Coronary artery (tissue), 2 donors: ENCODE results near the gene MCU.
"Not testable (repeated sequence)": the region's sequence is repeated elsewhere in the genome, so short reads cannot be mapped to it uniquely, and the experiment has no call there.

Experiments
- DNase-seq: peaks from one replicate; pipeline ENCODE4 v3.0.0-alpha.2; 2017; ENCODE audit warnings: low spot score
- H3K27ac ChIP-seq, 2 donors: fragments of 200-600 bp; sonication (generic); one replicate each; pipeline ENCODE4 v1.5.1; 2016 to 2019
- H3K4me3 ChIP-seq: fragments of 200-600 bp; sonication (generic); 2 replicates; pipeline ENCODE4 v1.5.1; 2016; ENCODE audit warnings: mild to moderate bottlenecking, moderate library complexity
- TF ChIP-seq, protein P1 (sequence below): fragments of 200-600 bp; sonication (generic); IDR thresholded peaks from one replicate; pipeline ENCODE4 v1.5.1; 2019; ENCODE audit warnings: antibody characterized with exemption

Gene MCU

DNA sequence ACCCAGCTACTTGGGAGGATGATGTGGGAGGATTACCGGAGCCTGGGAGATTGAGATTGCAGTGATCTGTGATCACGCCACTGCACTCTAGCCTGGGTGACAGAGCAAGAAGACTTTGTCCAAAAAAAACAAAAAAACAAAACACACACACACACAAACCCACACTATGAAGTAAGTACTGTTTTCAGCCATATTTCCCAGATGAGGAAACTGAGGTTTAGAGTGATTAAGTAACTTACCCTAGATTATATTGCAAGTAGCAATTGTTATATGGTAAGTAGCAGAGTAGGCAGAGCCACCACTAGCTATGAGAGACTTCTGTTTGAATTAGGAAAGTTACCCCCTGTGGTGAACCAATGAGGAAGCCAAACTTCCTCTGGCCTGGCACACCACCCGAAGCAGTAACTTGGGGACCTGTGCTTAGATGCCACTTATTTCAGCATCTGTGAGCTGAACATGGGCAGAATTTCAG, 61.9 kb downstream of the MCU start:
- no peak for DNase-seq
- no peak overlapping the region for H3K4me3 ChIP-seq
- no peak overlapping the region for H3K27ac ChIP-seq
- TF ChIP-seq, protein P1, sequence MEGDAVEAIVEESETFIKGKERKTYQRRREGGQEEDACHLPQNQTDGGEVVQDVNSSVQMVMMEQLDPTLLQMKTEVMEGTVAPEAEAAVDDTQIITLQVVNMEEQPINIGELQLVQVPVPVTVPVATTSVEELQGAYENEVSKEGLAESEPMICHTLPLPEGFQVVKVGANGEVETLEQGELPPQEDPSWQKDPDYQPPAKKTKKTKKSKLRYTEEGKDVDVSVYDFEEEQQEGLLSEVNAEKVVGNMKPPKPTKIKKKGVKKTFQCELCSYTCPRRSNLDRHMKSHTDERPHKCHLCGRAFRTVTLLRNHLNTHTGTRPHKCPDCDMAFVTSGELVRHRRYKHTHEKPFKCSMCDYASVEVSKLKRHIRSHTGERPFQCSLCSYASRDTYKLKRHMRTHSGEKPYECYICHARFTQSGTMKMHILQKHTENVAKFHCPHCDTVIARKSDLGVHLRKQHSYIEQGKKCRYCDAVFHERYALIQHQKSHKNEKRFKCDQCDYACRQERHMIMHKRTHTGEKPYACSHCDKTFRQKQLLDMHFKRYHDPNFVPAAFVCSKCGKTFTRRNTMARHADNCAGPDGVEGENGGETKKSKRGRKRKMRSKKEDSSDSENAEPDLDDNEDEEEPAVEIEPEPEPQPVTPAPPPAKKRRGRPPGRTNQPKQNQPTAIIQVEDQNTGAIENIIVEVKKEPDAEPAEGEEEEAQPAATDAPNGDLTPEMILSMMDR: no peak

DNA sequence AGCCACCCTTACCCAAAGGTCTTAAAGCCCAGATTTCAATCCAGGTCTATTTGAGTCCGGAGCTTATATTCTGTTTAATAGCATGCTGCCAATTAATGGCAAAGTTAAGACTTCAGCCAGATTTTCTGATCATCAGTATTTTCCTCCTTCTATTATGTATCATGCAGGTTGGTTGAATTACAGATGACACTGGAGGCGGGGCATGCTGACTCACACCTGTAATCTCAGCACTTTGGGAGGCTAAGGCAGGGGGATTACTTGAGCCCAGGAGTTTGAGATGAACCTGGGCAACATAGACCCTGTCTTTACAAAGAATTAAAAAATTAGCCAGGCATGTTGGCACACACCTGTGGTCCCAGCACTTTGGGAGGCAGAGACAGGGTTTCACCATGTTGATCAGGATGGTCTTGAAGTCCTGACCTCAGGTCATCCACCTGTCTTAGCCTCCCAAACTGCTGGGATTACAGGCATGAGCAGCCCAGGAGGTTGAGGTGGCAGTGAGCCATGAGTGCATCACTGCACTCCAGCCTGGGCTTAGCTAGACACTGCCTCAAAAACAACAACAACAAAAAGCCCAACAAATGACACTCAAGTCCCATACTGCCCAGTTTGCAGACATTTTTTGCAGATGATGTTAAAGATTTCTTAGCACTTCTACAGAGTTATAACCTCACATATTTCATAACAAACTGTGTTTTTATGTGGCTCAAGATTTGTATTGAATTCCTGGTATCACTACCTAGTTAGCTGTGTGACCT, 62.5 kb downstream of the MCU start:
- H3K4me3 ChIP-seq: no peak overlapping the region
- no peak for DNase-seq
- TF ChIP-seq, protein P1: no peak
- no peak overlapping the region for H3K27ac ChIP-seq

DNA sequence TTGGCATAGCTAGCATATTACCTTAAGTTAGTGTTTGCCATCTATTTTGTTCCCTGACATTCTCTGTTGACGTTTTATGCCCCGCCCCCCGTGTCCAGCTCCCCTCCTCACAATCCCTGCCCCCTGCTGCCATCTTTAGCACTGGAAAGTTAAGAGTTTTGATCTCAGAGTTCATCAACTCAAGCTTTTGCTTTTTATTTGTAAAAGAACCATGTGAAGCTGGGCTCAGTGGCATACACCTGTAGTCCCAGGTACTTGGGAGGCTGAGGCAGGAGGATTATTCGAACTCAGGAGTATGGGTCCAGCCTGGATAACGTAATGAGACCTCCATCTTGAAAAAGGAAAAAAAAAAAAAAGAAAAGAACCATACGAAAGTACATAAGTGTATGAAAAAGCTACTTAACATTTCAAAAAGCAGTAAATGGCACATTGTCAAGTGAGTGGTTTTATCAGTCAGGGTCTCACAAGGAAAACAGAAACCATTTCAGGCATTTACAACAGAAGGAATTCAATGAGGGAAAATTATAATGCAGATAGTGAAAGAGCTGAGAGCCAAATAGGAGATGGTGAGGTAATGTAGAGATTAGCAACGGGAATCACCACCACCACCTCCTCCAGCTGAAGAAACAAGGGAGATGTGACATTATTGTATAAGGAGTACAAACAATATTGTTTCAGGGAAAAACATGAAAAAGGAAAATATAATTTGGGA, 64.9 kb downstream of the MCU start:
- TF ChIP-seq, protein P1: no peak
- Histone ChIP-seq H3K27ac (no peak overlapping the region), H3K4me3 (no peak overlapping the region)
- no peak for DNase-seq

DNA sequence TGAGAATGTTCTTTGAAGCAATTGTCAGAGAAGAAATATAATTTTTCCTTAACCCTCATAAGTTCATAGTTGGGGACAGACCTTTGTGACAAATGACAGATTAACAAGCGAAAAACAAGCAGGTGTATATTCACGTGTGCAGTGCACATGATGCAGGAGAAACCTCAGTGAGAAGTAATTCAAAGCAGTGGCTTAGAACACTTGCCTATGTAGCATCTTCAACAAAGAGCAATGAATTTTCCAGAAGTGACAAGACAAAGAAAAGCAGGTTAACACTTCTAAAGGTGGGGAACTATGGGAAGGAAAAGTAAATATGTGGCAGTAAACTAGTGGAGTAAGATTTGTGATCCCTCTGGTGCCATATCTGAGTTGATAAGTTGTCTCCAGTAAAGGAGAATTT, 65.8 kb downstream of the MCU start:
- no peak overlapping the region for H3K4me3 ChIP-seq
- no peak for DNase-seq
- TF ChIP-seq, protein P1: no peak
- no peak overlapping the region for H3K27ac ChIP-seq

DNA sequence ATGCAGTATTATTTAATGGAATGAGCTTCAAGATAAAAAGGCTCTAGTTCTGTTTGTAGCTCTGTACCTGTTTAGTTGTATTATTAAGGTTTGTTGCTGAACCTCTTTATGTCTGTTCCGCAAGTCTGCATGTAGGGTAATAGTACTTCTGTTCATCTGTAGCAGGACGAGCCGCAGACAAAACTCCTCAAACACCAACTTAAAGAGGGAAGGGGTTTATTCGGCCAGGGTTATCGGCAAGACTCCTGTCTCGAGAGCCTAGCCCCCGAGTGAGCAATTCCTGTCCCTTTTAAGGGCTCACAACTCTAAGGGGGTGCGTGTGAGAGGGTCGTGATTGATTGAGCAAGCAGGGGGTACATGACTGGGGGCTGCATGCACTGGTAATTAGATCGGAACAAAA, 67.0 kb downstream of the MCU start:
- H3K27ac ChIP-seq, H3K4me3 ChIP-seq, DNase-seq: not testable (repeated sequence)

DNA sequence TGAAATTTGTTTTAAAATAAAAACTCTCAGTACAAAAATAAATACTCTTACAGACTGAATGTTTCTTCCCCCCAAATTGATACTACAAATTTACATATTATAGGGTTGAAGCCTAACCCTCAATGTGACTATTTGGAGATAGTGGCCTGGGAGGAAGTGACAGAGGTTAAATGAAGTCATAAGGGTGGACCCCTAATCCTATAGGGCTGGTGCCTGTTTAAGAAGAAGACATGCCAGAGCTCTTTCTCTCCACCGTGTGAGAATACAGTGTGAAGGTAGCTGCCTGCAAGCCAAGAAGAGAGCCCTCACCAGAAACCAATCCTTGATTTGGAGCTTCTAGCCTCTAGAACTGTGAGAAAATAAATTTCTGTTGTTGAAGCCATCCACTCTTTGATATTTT, 67.6 kb downstream of the MCU start:
- DNase-seq: no peak
- no peak overlapping the region for H3K4me3 ChIP-seq
- TF ChIP-seq, protein P1: no peak
- no peak overlapping the region for H3K27ac ChIP-seq

DNA sequence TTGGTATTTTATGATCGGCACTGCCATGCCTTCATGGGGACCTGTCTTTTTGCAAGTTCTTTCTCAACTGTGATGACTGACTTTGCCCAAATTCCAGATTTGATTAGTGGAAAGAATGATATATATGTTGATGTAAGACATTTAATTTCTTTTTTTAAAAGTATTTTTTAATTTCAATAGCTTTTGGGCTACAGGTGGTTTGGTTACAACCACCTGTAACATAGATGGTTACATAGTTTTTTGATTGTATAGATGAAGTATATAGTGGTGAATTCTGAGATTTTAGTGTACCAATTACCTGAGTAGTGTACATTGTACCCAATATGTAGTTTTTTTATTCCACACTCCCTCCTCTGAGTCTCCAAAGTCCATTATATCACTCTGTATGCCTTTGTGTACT, 69.6 kb downstream of the MCU start:
- no peak overlapping the region for H3K4me3 ChIP-seq
- no peak overlapping the region for H3K27ac ChIP-seq
- no peak for DNase-seq
- TF ChIP-seq, protein P1: no peak
